ENCODE data around the gene MSI2. TPM values are rescaled to one million over a fixed set of nuclear protein-coding genes. Genes with fewer than 3 reads are reported as not detected.

MSI2 gene
- total RNA-seq, 2 experiments from 2014 or later, result 131 to 164 TPM

- CTCF ChIA-PET (ENCODE audit: unreplicated experiment), result no interaction called here
Observed at GRCh38 chr17:57207396-57207795, 48.9 kb upstream of the MSI2 start.

GRCh38 chr17:57210224-57210553, 46.1 kb upstream of the MSI2 start:
- Histone ChIP-seq H2AFZ (ENCODE audit: low read length) (no peak overlapping the region), H3K4me3 (ENCODE audit: low read depth, low read length, poor library complexity, severe bottlenecking) (no peak overlapping the region), H3K27ac (ENCODE audit: low read depth, low read length, poor library complexity, severe bottlenecking) (no peak overlapping the region), H3K4me1 (ENCODE audit: insufficient read depth, low read length, poor library complexity, severe bottlenecking) (no peaks in the 10 kb centered on the region), H4K20me1 (ENCODE audit: insufficient read depth, low read length) (no peaks in the 10 kb centered on the region), H3K9me2 (ENCODE audit: insufficient read depth, low read length) (no peaks in the 10 kb centered on the region), H3K36me3 (ENCODE audit: insufficient read depth, low read length) (no peaks in the 10 kb centered on the region), H3K4me2 (ENCODE audit: low read length) (no peak overlapping the region), H3K79me2 (ENCODE audit: insufficient read depth, low read depth, low read length) (no peaks in the 10 kb centered on the region), H3K9me3 (ENCODE audit: low read length) (peaks cover 6% of the 10 kb centered on the region; the same call in 1 of the 2 replicates)
- POLR2A ChIA-PET, result no interaction called here
- DNase-seq (ENCODE audit: low spot score), result no peak
- no peak for TF ChIP-seq EZH2phosphoT487 (IDR thresholded peaks at IDR 0.05; ENCODE audit: borderline replicate concordance, low read depth, low read length)
- TF ChIP-seq, protein P1, sequence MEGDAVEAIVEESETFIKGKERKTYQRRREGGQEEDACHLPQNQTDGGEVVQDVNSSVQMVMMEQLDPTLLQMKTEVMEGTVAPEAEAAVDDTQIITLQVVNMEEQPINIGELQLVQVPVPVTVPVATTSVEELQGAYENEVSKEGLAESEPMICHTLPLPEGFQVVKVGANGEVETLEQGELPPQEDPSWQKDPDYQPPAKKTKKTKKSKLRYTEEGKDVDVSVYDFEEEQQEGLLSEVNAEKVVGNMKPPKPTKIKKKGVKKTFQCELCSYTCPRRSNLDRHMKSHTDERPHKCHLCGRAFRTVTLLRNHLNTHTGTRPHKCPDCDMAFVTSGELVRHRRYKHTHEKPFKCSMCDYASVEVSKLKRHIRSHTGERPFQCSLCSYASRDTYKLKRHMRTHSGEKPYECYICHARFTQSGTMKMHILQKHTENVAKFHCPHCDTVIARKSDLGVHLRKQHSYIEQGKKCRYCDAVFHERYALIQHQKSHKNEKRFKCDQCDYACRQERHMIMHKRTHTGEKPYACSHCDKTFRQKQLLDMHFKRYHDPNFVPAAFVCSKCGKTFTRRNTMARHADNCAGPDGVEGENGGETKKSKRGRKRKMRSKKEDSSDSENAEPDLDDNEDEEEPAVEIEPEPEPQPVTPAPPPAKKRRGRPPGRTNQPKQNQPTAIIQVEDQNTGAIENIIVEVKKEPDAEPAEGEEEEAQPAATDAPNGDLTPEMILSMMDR (conservative IDR thresholded peaks at IDR 0.05; ENCODE audit: low read length), result no peak
- no TSS peak for BruUV-seq (replicated peaks)
- intact Hi-C loops (cut with micrococcal nuclease; ENCODE audit: unreplicated experiment), result no loop called here
- CTCF ChIA-PET (ENCODE audit: unreplicated experiment), result no interaction called here

More at GRCh38 chr17:57207396-57207795, 48.9 kb upstream of the MSI2 start:
- no TSS peak for BruUV-seq (replicated peaks)
- no peak for DNase-seq (ENCODE audit: low spot score)
- no peaks in the 10 kb centered on the region for H3K4me1 ChIP-seq (ENCODE audit: insufficient read depth, low read length, poor library complexity, severe bottlenecking)
- H2AFZ ChIP-seq (ENCODE audit: low read length), result no peak overlapping the region
- H3K4me2 ChIP-seq (ENCODE audit: low read length), result no peak overlapping the region
- no peaks in the 10 kb centered on the region for H4K20me1 ChIP-seq (ENCODE audit: insufficient read depth, low read length)
- intact Hi-C loops (cut with micrococcal nuclease; ENCODE audit: unreplicated experiment), result no loop called here
- no peaks in the 10 kb centered on the region for H3K36me3 ChIP-seq (ENCODE audit: insufficient read depth, low read length)
- no peaks in the 10 kb centered on the region for H3K79me2 ChIP-seq (ENCODE audit: insufficient read depth, low read depth, low read length)
- no peaks in the 10 kb centered on the region for H3K9me2 ChIP-seq (ENCODE audit: insufficient read depth, low read length)
- H3K9me3 ChIP-seq (ENCODE audit: low read length), result peaks cover 6% of the 10 kb centered on the region; the same call in 1 of the 2 replicates
- no peak overlapping the region for H3K27ac ChIP-seq (ENCODE audit: low read depth, low read length, poor library complexity, severe bottlenecking)
- POLR2A ChIA-PET, result no interaction called here
- no peak for TF ChIP-seq EZH2phosphoT487 (IDR thresholded peaks at IDR 0.05; ENCODE audit: borderline replicate concordance, low read depth, low read length)
- TF ChIP-seq, protein P1 (conservative IDR thresholded peaks at IDR 0.05; ENCODE audit: low read length), result no peak
- H3K4me3 ChIP-seq (ENCODE audit: low read depth, low read length, poor library complexity, severe bottlenecking), result no peak overlapping the region

GRCh38 chr17:57210972-57211411, 45.3 kb upstream of the MSI2 start:
- BruUV-seq (replicated peaks), result no TSS peak

More at GRCh38 chr17:57210972-57211411, 45.3 kb upstream of the MSI2 start:
- no peak overlapping the region for H3K27ac ChIP-seq (ENCODE audit: low read depth, low read length, poor library complexity, severe bottlenecking)
- no peak for TF ChIP-seq EZH2phosphoT487 (IDR thresholded peaks at IDR 0.05; ENCODE audit: borderline replicate concordance, low read depth, low read length)
- TF ChIP-seq, protein P1 (conservative IDR thresholded peaks at IDR 0.05; ENCODE audit: low read length), result no peak
- no peak overlapping the region for H2AFZ ChIP-seq (ENCODE audit: low read length)
- H3K9me3 ChIP-seq (ENCODE audit: low read length), result peaks cover 6% of the 10 kb centered on the region; the same call in 1 of the 2 replicates
- no peaks in the 10 kb centered on the region for H3K9me2 ChIP-seq (ENCODE audit: insufficient read depth, low read length)
- no peaks in the 10 kb centered on the region for H3K79me2 ChIP-seq (ENCODE audit: insufficient read depth, low read depth, low read length)
- no peak overlapping the region for H3K4me3 ChIP-seq (ENCODE audit: low read depth, low read length, poor library complexity, severe bottlenecking)
- no peak for DNase-seq (ENCODE audit: low spot score)
- CTCF ChIA-PET (ENCODE audit: unreplicated experiment), result no interaction called here
- H3K4me1 ChIP-seq (ENCODE audit: insufficient read depth, low read length, poor library complexity, severe bottlenecking), result no peaks in the 10 kb centered on the region
- no peaks in the 10 kb centered on the region for H3K36me3 ChIP-seq (ENCODE audit: insufficient read depth, low read length)
- no peaks in the 10 kb centered on the region for H4K20me1 ChIP-seq (ENCODE audit: insufficient read depth, low read length)
- intact Hi-C loops (cut with micrococcal nuclease; ENCODE audit: unreplicated experiment), result no loop called here
- POLR2A ChIA-PET, result no interaction called here
- H3K4me2 ChIP-seq (ENCODE audit: low read length), result no peak overlapping the region
